HUDEP-2 (cell line): ENCODE results near the gene UNG.

ENCODE experiments used
- DNase-seq, 76 experiments: peaks; one replicate each; lab custom pipeline; 2025; ENCODE audit not compliant: unreplicated experiment in 76 of 76; lab: John Stamatoyannopoulos, UW

UNG gene

GRCh38 chr12:109151457-109151856 lies 54.1 kb downstream of the UNG start:
- DNase-seq: no peak

- DNase-seq: peak in 50 of 76 experiments; percentile 1 to 69 (median 30)
These were observed 56.5 kb downstream of the UNG start for GRCh38 chr12:109153821-109154441.

- DNase-seq: peak in 74 of 76 experiments; percentile 8 to 89 (median 72)
These were observed 57.3 kb downstream of the UNG start for GRCh38 chr12:109154451-109155438.

- DNase-seq: no peak
These were observed 58.6 kb downstream of the UNG start for GRCh38 chr12:109156036-109156435.

GRCh38 chr12:109156586-109156985 lies 59.2 kb downstream of the UNG start:
- DNase-seq: no peak

- DNase-seq: no peak
These were observed 60.6 kb downstream of the UNG start for GRCh38 chr12:109157986-109158385.

- DNase-seq: no peak
These were observed 63.0 kb downstream of the UNG start for GRCh38 chr12:109160433-109160832.
